Measurements from ENCODE around the gene MPC1. TPM values are rescaled to one million over a fixed set of nuclear protein-coding genes. Genes with fewer than 3 reads are reported as not detected.

MPC1 gene
- total RNA-seq, result 100 to 1,000 TPM; 102 to 298 (median 180) TPM
- long read RNA-seq, transcript MPC1-201 (4 exons, 976 nt), result major isoform, 50 of 53 reads
- long read RNA-seq, partial matches to known transcripts, result 0 of 53 reads
- long read RNA-seq, other reads (novel, unspliced or antisense), result 3 of 53 reads

DNA sequence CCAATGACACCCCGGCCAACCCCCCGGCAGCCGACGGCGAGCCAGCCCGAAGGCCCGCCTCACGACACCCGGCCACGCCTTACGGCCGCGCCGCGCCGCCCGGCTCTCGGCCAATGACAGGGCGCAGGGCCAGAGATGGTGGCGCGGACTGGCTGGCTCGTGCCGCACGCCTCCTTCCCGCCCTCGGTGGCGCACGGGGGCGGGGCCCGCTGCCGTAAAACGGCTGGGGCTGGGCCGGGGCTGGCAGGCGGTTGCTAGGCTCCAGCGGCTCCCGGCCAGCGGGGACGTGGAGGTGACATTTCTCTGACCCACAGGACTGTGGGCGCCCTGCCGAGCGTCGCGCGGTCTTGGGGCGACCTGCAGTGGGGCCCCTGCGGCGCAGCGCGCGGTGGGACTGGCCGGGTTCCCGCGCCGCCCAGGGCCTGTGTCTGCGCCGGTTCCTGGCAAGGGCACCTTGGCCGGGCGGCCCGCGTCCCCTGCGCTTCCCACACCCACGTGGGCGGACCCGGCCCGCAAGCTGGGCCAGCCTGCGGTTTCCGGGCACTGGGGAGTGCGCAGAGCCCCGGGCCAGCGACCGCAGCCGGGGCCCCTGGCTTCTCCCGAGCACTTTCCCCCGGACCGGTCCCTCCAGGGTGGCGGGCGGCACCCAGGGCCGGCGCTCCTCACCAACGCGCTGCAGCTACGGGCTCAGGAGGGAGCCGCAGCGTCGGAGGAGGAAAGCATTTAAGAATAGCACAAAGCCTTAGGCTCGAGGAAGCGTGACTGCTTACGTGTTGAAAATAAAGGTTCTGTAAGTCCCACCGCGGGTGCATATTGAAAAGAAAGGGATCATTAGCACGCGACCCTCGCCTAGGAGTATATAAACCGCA, at the start of gene MPC1:
Gene MPC1 (minus strand): TSS at position 8 of the 869 bp plus-strand sequence. CDS start 64 bp downstream, outside the sequence.
- no peaks in the 10 kb centered on the region for H3K27me3 ChIP-seq
- intact Hi-C loops (cut with DNase I), result no loop called here
- peak within 1 kb of the TSS; percentile 78 to 92 (median 91) for H3K4me3 ChIP-seq
- DNase-seq (peak; percentile 98), ATAC-seq (peak; percentile 82 to 94 (median 84))
- H3K9me3 ChIP-seq, result no peaks in the 10 kb centered on the region
- TF ChIP-seq POLR2A (IDR thresholded peaks at IDR 0.05), result peak; percentile 94
- TF ChIP-seq, protein P1, sequence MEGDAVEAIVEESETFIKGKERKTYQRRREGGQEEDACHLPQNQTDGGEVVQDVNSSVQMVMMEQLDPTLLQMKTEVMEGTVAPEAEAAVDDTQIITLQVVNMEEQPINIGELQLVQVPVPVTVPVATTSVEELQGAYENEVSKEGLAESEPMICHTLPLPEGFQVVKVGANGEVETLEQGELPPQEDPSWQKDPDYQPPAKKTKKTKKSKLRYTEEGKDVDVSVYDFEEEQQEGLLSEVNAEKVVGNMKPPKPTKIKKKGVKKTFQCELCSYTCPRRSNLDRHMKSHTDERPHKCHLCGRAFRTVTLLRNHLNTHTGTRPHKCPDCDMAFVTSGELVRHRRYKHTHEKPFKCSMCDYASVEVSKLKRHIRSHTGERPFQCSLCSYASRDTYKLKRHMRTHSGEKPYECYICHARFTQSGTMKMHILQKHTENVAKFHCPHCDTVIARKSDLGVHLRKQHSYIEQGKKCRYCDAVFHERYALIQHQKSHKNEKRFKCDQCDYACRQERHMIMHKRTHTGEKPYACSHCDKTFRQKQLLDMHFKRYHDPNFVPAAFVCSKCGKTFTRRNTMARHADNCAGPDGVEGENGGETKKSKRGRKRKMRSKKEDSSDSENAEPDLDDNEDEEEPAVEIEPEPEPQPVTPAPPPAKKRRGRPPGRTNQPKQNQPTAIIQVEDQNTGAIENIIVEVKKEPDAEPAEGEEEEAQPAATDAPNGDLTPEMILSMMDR (IDR thresholded peaks at IDR 0.05), result no peak
- H3K4me1 ChIP-seq, result peaks cover 0 to 61% (median 28%) of the 10 kb centered on the region in 4 donors
- H3K36me3 ChIP-seq, result no peaks in the 10 kb centered on the region
- 0% methylated on average over 15 of the region's 94 CpGs for WGBS (ENCODE audit: insufficient coverage, low coverage, low lambda C conversion rate, missing lambda C conversion rate)
- peak within 1 kb of the TSS; percentile 92 to 98 (median 93) for H3K27ac ChIP-seq

DNA sequence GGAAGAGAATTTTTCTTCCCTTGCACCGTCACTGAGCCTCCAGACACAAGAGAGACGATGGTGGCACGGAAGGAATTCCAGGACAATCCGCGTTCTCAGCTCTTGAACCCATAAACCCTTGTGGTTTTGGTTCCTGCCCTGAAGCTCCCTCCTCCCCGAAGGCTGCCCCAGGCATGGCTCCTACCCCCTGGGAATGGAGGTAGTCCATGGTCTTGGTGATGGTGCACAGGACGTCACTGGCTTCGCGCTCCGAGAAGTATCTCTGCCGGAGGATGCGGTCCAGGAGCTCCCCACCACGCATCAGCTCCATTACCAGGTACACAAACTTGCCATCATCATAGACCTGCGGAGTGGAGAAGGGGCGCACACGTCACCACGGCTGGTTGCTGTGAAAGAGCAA, 47.5 kb upstream of the MPC1 start:
- TF ChIP-seq POLR2A (IDR thresholded peaks at IDR 0.05), result no peak
- TF ChIP-seq, protein P1 (IDR thresholded peaks at IDR 0.05), result no peak
- DNase-seq, result no peak
- Histone ChIP-seq H3K27me3 (no peaks in the 10 kb centered on the region), H3K27ac (no peak overlapping the region), H3K36me3 (no peaks in the 10 kb centered on the region), H3K9me3 (no peaks in the 10 kb centered on the region), H3K4me1 (no peaks in the 10 kb centered on the region), H3K4me3 (no peak overlapping the region)
- WGBS (ENCODE audit: insufficient coverage, low coverage, low lambda C conversion rate, missing lambda C conversion rate), result 96% methylated on average over 6 of the region's 17 CpGs
- intact Hi-C loops (cut with DNase I), result no loop called here
- ATAC-seq, result no peak

DNA sequence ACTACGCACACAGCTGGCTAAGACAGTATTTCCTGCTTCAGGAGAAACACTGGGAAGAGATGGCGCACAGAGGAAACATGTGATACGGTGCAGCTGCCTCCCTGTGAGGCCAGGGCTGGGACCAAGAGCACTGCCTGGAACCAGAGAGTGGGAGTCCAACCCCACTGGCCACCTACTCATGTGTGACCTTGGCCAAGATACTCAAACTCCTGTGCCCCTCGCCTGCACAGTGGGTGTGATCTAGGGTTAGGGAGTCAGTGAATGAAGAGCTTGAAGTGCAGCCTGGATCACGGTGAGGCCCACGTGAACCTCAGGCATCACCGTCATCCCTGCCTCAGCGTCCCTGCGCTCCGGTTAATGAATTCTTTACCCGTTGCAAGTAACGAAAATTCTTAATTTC, 41.7 kb upstream of the MPC1 start:
- intact Hi-C loops (cut with DNase I), result no loop called here
- Histone ChIP-seq H3K4me1 (peaks cover 0 to 10% (median 0%) of the 10 kb centered on the region in 4 donors), H3K27ac (no peak overlapping the region), H3K9me3 (no peaks in the 10 kb centered on the region), H3K27me3 (no peaks in the 10 kb centered on the region), H3K36me3 (no peaks in the 10 kb centered on the region), H3K4me3 (no peak overlapping the region)
- no peak for TF ChIP-seq POLR2A (IDR thresholded peaks at IDR 0.05)
- WGBS (ENCODE audit: insufficient coverage, low coverage, low lambda C conversion rate, missing lambda C conversion rate), result over 99% methylated on average over 10 of the region's 12 CpGs
- DNase-seq, result no peak
- ATAC-seq, result no peak

DNA sequence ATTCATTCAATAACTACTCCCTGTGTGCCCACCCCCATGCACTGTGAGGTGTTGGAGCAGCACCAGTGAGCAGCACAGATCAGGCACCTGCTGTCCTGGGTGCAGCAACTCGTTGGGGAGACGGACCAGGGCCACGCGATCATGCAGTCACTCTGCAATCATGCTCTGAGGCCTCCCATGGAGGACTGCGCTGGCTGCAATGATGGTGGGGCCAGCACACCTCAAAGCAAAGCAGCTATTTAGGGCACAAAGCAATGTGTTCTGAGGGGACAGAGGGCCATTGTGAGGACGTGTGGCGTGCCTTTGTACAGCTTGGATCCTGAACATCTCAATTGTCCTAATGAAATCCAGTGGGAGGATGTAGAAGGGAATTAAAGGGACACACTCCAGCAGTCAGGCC, 41.0 kb upstream of the MPC1 start:
- Histone ChIP-seq H3K9me3 (no peaks in the 10 kb centered on the region), H3K27ac (no peak overlapping the region), H3K27me3 (no peaks in the 10 kb centered on the region), H3K36me3 (no peaks in the 10 kb centered on the region), H3K4me1 (peaks cover 0 to 15% (median 0%) of the 10 kb centered on the region in 4 donors), H3K4me3 (no peak overlapping the region)
- ATAC-seq (no peak), DNase-seq (no peak)
- whole genome bisulfite sequencing (ENCODE audit: insufficient coverage, low coverage, low lambda C conversion rate, missing lambda C conversion rate), result 100% methylated on average over 3 of the region's 7 CpGs
- TF ChIP-seq, protein P1 (IDR thresholded peaks at IDR 0.05), result no peak
- no peak for TF ChIP-seq POLR2A (IDR thresholded peaks at IDR 0.05)
- intact Hi-C loops (cut with DNase I), result no loop called here

Data from right lobe of liver (tissue), 6 donors.